ENCODE data around the gene EPHA6.
"Not testable (repeated sequence)": the region's sequence is repeated elsewhere in the genome, so short reads cannot be mapped to it uniquely, and the experiment has no call there.

Gene EPHA6

GRCh38 chr3:96931119-96931862 lies 116.9 kb downstream of the EPHA6 start:
- no peak for DNase-seq

- not testable (repeated sequence) for DNase-seq
Measured at GRCh38 chr3:96942131-96942530, 127.7 kb downstream of the EPHA6 start.

DNA sequence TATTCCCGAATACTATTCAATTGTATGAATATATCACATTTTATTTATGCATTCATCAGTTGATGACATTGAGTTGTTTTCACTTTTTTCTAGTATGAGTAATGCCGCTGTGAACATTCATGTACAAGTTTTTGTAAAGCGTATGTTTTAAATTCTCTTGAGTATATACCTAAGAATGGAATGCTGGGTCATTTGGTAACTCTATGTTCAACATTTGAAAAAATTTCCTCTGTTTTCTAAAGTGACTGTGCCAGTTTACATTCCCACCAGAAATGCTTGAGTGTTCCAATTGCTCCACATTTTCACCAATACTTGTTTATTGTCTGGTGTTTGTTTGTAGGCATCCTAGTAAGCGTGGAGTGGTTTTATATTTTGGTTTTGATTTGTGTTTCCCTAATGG lies 144.5 kb downstream of the EPHA6 start:
- DNase-seq: no peak

GRCh38 chr3:96959474-96959873 lies 145.1 kb downstream of the EPHA6 start:
- DNase-seq: no peak

DNA sequence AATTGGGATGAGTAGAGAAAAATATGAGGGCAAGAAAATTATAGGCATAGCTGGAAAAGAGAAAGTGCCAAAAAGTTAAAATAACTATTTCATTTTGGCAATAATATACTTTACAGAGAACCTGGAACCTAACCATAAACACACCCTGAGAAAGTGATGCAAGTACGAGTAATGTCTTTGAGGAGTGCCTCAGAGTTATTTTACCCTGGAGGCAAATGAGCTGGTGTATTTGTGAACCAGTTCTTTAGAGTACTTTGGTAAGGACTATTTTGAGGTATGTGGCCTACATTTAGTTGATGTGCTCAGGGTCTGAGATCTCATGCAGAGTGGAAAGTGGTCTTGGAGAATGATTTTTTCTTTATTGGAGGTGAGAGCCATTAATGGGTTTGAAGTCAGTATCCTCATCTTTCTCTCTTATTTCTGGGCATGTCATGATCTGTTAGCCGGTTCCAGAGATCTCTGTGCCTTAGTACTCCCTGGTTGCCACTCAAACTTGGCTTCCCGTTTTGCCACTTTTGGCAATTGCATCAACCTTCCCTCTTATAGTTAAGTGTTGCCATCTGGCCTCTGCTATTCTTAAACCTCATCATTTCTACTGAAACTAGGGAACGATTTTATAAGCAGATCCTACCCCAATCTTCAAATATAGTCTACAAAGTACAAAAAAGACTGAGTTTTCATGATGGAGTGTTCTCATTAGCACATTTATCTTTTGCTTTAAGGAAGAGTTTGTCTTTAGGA lies 145.7 kb downstream of the EPHA6 start:
- DNase-seq: no peak

DNA sequence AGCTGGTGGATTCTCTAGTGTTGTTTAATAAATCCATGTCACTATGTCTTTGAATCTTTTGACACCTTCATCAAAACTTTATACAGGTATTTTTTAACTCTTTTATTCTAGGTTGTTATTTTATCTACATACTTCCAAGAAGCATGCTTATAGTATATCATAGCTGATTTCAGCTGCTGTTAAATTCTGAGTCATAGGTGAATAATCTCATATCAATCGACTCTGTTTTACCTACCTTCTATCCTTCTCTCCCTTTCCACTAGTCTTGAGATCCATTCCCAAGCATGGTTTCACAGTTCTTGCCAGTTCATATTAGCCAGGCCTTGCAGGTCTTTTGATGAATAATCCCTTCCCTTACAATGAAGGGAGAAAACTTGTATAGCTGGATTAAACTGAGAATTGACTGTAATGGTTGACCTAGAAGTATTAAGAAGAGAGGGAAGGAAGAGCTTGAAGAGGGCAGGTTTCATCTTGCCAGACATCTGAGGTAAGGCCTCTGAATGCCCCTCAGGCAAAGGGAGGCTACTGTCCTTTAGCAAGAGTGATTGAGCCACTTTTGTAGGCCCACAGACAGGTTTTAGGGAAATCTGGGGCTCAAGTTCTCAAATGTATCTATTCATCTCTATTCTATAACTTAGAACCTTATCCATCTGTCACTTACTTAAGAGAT lies 146.4 kb downstream of the EPHA6 start:
- DNase-seq: no peak

- no peak for DNase-seq
Measured at GRCh38 chr3:96961576-96961975, 147.2 kb downstream of the EPHA6 start.

DNA sequence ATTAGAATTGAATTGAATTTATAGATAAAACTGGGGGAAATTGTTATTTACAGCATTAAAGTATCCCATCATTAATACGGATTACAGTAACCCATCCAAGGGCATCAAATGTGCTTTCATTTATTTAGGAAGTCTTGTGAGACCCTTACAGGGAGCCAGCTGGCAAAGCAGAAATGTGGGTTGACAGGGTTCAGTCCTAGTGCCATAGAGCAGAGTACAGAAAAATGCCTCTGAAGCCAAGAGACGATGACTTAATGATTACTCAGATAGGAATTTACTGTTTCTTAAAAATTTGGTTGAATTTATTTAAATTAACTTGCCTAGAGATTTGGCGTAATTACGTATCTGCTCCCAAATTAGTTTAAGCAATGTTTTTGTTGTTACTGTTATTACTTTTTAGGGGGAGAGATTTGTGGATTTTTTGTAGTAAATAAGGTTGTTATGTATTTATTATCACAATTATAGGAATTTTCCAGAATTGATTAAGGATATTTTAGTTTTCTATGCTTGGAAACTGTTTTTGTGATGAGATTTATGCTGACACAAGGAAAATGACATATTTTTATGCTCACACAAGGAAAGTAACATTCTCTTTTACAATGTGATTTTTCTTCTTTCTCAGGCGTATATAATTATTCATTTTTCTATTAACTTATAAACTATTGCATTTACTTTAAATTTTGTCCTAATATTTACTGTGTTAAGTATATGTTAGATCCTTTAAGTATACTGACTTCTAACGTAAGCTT lies 152.0 kb downstream of the EPHA6 start:
- no peak for DNase-seq

- no peak for DNase-seq
Measured at GRCh38 chr3:96970211-96970610, 155.8 kb downstream of the EPHA6 start.

DNA sequence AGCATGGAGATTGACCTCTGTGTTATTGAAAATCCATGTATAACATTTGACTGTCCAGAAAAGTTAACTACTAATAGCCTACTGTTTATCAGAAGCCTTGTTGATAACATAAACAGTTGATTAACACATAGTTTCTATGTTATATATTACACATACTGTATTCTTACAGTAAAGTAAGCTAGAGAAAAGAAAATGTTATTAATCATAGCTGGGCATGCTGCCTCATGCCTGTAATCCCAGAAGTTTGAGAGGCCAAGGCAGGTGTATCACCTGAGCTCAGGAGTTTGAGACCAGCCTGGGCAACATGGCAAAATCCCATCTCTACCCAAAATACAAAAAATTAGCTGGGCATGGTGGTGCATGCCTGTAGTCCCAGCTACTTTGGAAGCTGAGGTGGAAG lies 163.3 kb downstream of the EPHA6 start:
- DNase-seq: no peak

DNA sequence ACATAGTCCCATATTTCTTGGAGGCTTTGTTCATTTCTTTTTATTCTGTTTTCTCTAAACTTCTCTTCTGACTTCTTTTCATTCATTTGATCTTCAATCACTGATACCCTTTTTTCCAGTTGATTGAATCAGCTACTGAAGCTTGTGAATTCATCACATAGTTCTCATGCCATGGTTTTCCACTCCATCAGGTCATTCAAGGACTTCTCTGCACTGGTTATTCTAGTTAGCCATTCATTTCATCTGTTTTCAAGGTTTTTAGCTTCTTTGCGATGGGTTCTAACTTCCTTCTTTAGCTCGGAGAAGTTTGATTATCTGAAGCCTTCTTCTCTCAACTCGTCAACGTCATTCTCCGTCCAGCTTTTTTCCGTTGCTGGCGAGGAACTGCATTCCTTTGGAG lies 169.3 kb downstream of the EPHA6 start:
- not testable (repeated sequence) for DNase-seq

GRCh38 chr3:96986241-96986640 lies 171.8 kb downstream of the EPHA6 start:
- DNase-seq: no peak

- no peak for DNase-seq
Measured at GRCh38 chr3:96991231-96991630, 176.8 kb downstream of the EPHA6 start.

DNA sequence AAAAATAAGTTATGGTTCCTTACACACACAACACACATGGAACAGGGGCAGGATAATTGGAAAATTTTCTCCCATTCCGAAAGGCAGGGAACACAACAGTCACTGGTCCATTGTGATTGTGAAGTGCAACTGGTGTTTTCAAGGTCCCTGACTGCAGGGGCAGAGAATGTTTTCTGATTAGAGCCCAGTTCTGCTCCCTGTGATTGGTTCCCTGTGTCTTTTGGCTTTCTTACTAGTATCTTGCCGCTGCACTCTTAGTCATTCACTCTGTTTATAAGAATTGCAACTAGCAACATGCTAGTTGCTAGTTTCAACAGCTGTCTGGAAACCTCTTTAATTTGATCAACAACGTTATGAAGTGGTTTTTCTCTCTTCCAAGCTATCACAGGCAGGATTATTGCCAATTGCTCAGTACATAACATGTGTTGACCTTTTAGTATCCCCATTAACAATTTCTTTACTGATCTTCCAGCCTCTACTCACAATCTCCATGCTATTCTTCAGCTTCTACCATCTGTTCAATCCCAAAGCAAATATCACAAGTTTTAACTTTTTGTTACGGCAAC lies 177.5 kb downstream of the EPHA6 start:
- DNase-seq: no peak

DNA sequence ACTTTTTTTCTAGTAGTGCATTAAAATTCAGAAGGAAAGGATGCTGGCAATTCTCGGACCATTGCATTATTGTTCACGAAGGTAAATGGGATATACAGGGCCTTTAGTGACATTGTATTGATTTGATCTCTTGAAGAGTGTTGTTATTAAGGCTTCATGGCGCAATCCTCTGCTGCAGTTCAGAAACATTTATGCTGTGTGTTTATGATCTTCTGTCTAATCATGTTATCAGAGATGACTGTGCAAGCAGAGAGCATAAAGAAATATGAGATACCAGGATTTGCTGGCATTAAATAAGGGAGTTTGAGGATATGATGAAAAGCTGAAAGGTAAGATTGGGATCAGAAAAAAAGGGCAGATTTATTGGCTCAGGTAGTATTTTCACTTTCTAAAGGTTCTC lies 180.6 kb downstream of the EPHA6 start:
- no peak for DNase-seq

- DNase-seq: no peak
Measured at GRCh38 chr3:96996009-96996408, 181.6 kb downstream of the EPHA6 start.

DNA sequence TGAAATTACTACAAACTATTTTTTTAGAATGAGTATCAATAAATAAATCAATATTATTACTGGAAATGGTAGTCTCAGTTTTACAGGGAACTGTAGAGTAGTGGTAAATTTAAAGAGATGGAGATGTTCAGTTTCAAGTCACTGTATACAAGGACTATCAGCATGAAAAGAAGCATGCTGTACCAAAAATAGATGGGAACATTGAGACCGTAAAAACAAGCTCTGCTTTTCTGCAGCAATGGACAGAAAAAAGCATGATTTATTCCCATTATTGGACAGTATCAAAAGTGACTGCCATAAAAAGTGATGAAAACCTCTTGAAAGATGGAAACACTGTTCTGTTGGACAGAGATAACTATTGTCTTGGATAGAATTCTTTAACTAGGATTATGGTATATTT lies 187.2 kb downstream of the EPHA6 start:
- no peak for DNase-seq

DNA sequence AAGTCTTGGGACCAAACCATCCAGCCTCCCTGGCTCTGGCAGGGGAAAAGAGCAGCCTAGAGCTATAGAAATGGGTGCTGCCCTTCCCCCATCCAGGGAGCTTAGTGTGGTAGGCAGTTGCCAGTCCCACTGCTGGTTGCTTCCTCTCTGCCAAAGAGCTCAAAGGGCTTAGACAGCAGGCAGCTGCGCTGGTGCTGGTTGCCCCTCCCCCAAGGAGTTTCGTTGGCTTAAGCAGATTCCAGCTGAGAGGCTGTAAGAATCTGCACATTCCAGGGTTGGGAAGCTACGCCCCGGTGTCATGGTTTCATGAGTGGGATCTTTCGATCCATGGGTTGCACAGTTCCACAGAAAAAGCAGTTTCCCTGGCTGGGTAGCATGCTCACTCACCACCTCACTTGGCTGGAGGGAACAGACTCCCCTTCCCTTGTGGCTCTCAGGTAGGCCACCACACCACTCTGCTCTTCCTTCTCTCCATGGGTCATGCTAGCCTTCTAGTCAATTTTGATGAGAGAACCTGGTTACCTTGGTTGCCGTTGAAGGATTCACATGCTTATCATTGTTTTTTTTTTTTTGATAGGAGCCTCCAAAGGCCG lies 195.1 kb downstream of the EPHA6 start:
- no peak for DNase-seq

- DNase-seq: no peak
Measured at GRCh38 chr3:97010881-97011657, 196.7 kb downstream of the EPHA6 start.

DNA sequence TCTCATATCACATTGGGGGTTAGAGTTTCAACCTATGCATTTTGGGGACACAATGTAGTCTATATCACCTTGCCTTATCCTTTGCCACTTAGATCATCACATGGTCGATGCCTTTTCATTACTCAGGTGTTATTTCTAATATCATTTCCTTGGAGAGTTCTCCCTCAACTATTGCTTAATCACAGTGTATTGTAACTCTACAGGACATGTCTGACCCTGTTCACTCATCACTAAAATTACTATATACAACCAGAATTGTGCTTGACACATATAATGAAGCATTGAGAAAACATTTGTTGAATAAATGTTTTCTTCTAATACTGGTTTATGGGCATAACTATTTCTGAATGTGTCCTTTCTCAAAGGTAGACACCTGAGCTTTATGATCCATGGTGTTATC lies 207.4 kb downstream of the EPHA6 start:
- DNase-seq: no peak

GRCh38 chr3:97025612-97026011 lies 211.2 kb downstream of the EPHA6 start:
- not testable (repeated sequence) for DNase-seq

GRCh38 chr3:97029972-97030371 lies 215.6 kb downstream of the EPHA6 start:
- no peak for DNase-seq

Data from cerebellar nuclear complex (tissue), 1 donor.